ENCODE data around the gene NBR1. TPM values are rescaled to one million over a fixed set of nuclear protein-coding genes. Genes with fewer than 3 reads are reported as not detected.

The NBR1 gene
- total and polyA plus RNA-seq, 2 of the 8 experiments (the other 6 are each of a cell fraction or from before 2014, with no cell fraction given) = 13.5 to 36.0 TPM

DNA sequence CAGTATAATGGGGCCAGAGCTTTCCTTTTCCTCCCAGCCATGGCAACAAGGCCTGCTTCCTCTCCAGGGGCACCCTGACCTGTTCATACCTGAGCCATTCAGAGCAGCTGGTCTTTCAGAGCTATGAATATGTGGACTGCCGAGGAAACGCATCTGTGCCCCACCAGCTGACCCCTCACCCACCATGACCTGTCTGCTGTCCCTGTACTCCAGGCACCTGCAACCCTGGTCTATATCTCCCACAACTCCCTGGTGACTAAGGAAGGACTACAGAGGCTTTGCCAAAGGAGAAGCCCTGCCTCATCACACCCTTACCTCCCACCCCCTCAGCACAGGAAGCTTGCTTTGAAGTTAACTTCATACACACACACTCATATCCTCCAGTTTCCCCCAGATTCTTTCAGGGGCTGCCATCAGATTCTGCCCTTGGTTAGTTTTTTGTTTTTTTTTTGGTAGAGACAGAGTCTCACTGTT lies 46.6 kb downstream of the NBR1 start:
- H3K79me1 ChIP-seq (ENCODE audit: low read depth, low read length) = no peaks in the 10 kb centered on the region
- H4K8ac ChIP-seq (ENCODE audit: extremely low read depth, insufficient read depth, low read length) = no peak overlapping the region
- no peak overlapping the region for H2BK15ac ChIP-seq (ENCODE audit: low read length)
- H3K4ac ChIP-seq (replicated peaks; ENCODE audit: insufficient read length, low read depth, low read length) = no peak overlapping the region
- no peaks in the 10 kb centered on the region; a peak in 1 of 4 replicates for H3K9me3 ChIP-seq (ENCODE audit: insufficient read depth in 2 of 2, low read depth in 1 of 2, low read length in 1 of 2)
- no peak overlapping the region for H3K23ac ChIP-seq (ENCODE audit: insufficient read length)
- peaks cover 0 to 2% (median 0%) of the 10 kb centered on the region in 4 experiments; a peak in 1 of 8 replicates for H3K36me3 ChIP-seq (ENCODE audit: control insufficient read depth in 2 of 4, insufficient read depth in 4 of 4, low read length in 3 of 4)
- no peak overlapping the region for H2BK120ac ChIP-seq (replicated peaks; ENCODE audit: low read depth, low read length)
- H3K4me2 ChIP-seq (ENCODE audit: insufficient read depth in 1 of 2, low read depth in 2 of 2, low read length in 2 of 2) = no peak overlapping the region
- H4K20me1 ChIP-seq (replicated peaks in 1 of 2; ENCODE audit: control insufficient read depth in 1 of 2, insufficient read depth in 2 of 2, low read length in 2 of 2) = no peaks in the 10 kb centered on the region
- no peak overlapping the region for H3K18ac ChIP-seq (ENCODE audit: extremely low read depth, low read length)
- H3K79me2 ChIP-seq (ENCODE audit: control insufficient read depth in 1 of 2, insufficient read depth in 2 of 2, low read length in 2 of 2) = no peaks in the 10 kb centered on the region
- no peak overlapping the region for H2AFZ ChIP-seq (ENCODE audit: low read length)
- no peak overlapping the region for H2AK5ac ChIP-seq (ENCODE audit: low read depth, low read length)
- H3K9ac ChIP-seq (replicated peaks in 1 of 4; ENCODE audit: extremely low read depth in 1 of 4, low read depth in 3 of 4, low read length in 3 of 4) = no peak overlapping the region
- H3K4me3 ChIP-seq (ENCODE audit: extremely low read depth in 1 of 4, insufficient read depth in 2 of 4, low read depth in 3 of 4, low read length in 4 of 4) = no peak overlapping the region
- H4K5ac ChIP-seq (ENCODE audit: insufficient read length, low read depth, low read length) = no peak overlapping the region
- WGBS, 2 experiments (ENCODE audit: extremely low coverage in 1 of 2, insufficient coverage in 1 of 2, insufficient read length in 1 of 2, insufficient replicate concordance in 2 of 2, low coverage in 1 of 2, low lambda C conversion rate in 2 of 2, missing lambda C conversion rate in 1 of 2) = 94% methylated on average over 2 of the region's 2 CpGs; no CpG with 5 or more reads in 1 of the 2 experiments
- H3K56ac ChIP-seq (replicated peaks; ENCODE audit: insufficient read length, low read depth, low read length) = no peak overlapping the region
- H3K27me3 ChIP-seq (replicated peaks in 1 of 4; ENCODE audit: control insufficient read depth in 3 of 4, extremely low read depth in 1 of 4, insufficient read depth in 3 of 4, low read length in 3 of 4) = peaks cover 0 to 2% (median 0%) of the 10 kb centered on the region in 4 experiments; a peak in 1 of 7 replicates
- H3K27ac ChIP-seq (ENCODE audit: low read depth, low read length) = no peak overlapping the region
- no peak overlapping the region for H2BK5ac ChIP-seq (ENCODE audit: low read depth, low read length)
- H2BK12ac ChIP-seq (ENCODE audit: low read depth, low read length) = no peak overlapping the region
- H3K4me1 ChIP-seq (replicated peaks in 1 of 4; ENCODE audit: control insufficient read depth in 3 of 4, insufficient read depth in 4 of 4, low read length in 3 of 4) = peaks cover 0 to 2% (median 0%) of the 10 kb centered on the region in 4 experiments; a peak in 1 of 7 replicates
- no peak overlapping the region for H4K91ac ChIP-seq (replicated peaks; ENCODE audit: insufficient read length, low read length)
- no peak overlapping the region for H2BK20ac ChIP-seq (ENCODE audit: low read length)
- CTCF ChIA-PET (ENCODE audit: partially characterized antibody) = interaction anchor here (0.6 to 1.5 kb wide), 5 partner anchors 46 to 92 kb away, joined by 3 to 7 read pairs (median 3); no protein-coding TSS in a partner anchor
- H3K14ac ChIP-seq (ENCODE audit: insufficient read length) = no peak overlapping the region
- H3K23me2 ChIP-seq (ENCODE audit: low read depth, low read length) = no peaks in the 10 kb centered on the region
- POLR2A ChIA-PET (ENCODE audit: partially characterized antibody) = interaction anchor here (0.7 to 10.3 kb wide), 3 partner anchors 99 to 308 kb away, joined by 3 to 123 read pairs (median 4); partner anchors contain the start of gene RPL27
- DNase-seq (ENCODE audit: low read depth in 1 of 2, low spot score in 2 of 2) (no peak), FAIRE-seq (no peak)
- no peak for TF ChIP-seq CTBP2 (IDR thresholded peaks at IDR 0.05; ENCODE audit: borderline replicate concordance, insufficient read depth, insufficient read length, low read length)
- no peak for TF ChIP-seq TBP (IDR thresholded peaks at IDR 0.05; ENCODE audit: low read depth, low read length)
- no peak for TF ChIP-seq KDM1A (IDR thresholded peaks at IDR 0.05; ENCODE audit: borderline replicate concordance, low read length)
- TF ChIP-seq, protein P1, sequence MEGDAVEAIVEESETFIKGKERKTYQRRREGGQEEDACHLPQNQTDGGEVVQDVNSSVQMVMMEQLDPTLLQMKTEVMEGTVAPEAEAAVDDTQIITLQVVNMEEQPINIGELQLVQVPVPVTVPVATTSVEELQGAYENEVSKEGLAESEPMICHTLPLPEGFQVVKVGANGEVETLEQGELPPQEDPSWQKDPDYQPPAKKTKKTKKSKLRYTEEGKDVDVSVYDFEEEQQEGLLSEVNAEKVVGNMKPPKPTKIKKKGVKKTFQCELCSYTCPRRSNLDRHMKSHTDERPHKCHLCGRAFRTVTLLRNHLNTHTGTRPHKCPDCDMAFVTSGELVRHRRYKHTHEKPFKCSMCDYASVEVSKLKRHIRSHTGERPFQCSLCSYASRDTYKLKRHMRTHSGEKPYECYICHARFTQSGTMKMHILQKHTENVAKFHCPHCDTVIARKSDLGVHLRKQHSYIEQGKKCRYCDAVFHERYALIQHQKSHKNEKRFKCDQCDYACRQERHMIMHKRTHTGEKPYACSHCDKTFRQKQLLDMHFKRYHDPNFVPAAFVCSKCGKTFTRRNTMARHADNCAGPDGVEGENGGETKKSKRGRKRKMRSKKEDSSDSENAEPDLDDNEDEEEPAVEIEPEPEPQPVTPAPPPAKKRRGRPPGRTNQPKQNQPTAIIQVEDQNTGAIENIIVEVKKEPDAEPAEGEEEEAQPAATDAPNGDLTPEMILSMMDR (IDR thresholded peaks at IDR 0.05; ENCODE audit: control extremely low read depth in 1 of 3, insufficient read depth in 1 of 3, low read depth in 1 of 3, low read length in 3 of 3) = no peak
- no peak for TF ChIP-seq RBBP5 (IDR thresholded peaks at IDR 0.05; ENCODE audit: borderline replicate concordance, low read depth, low read length)
- no peak for TF ChIP-seq RAD21 (IDR thresholded peaks at IDR 0.05 in 1 of 2, conservative IDR thresholded peaks at IDR 0.05 in 1 of 2; ENCODE audit: low read depth in 2 of 2, low read length in 2 of 2)
- no peak for TF ChIP-seq TEAD4 (IDR thresholded peaks at IDR 0.05; ENCODE audit: low read depth, low read length)
- TF ChIP-seq, protein P2, sequence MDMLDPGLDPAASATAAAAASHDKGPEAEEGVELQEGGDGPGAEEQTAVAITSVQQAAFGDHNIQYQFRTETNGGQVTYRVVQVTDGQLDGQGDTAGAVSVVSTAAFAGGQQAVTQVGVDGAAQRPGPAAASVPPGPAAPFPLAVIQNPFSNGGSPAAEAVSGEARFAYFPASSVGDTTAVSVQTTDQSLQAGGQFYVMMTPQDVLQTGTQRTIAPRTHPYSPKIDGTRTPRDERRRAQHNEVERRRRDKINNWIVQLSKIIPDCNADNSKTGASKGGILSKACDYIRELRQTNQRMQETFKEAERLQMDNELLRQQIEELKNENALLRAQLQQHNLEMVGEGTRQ (IDR thresholded peaks at IDR 0.05; ENCODE audit: low read length) = no peak
- no peak for TF ChIP-seq SP1 (IDR thresholded peaks at IDR 0.05; ENCODE audit: low read depth, low read length)
